Caco-2 (cell line): ENCODE data around the gene TERB1. TPM values are rescaled to one million over a fixed set of nuclear protein-coding genes. Genes with fewer than 3 reads are reported as not detected.

Experiments
- BruUV-seq: library from RNA; stranded (reverse); fragments of 400-500 nt; replicated peaks from 2 replicates; lab custom pipeline; 2021; lab: Mats Ljungman, UMichigan
- CTCF ChIA-PET: fragments of 300-600 bp; sonication (Branson Sonifier 250); formaldehyde crosslinking; loops from one replicate; lab custom pipeline; 2022; ENCODE audit warnings: antibody characterized with exemption; lab: Charles Lee
- POLR2A ChIA-PET: fragments of 300-600 bp; sonication (Branson Sonifier 250); formaldehyde crosslinking; loops from one replicate; lab custom pipeline; 2022; ENCODE audit warnings: antibody characterized with exemption; lab: Charles Lee
- DNase-seq, 2 experiments: peaks; one replicate each; pipeline versions ENCODE4 v3.0.0 to v3.0.0-alpha.2; 2020 to 2022
- H3K27me3 ChIP-seq: replicated peaks from 2 replicates; pipeline ENCODE4 v1.6.0; 2011; ENCODE audit warnings: low read length; ENCODE audit not compliant: control insufficient read depth, insufficient read depth
- H3K36me3 ChIP-seq: 2 replicates; pipeline ENCODE4 v1.5.1; 2011; ENCODE audit warnings: low read length; ENCODE audit not compliant: control insufficient read depth, insufficient read depth
- H3K4me1 ChIP-seq: fragments of 250-450 bp; sonication (Bioruptor Pico); 2 replicates; pipeline ENCODE4 v1.5.1; 2020; ENCODE audit warnings: mild to moderate bottlenecking
- H3K4me3 ChIP-seq: 2 replicates; pipeline ENCODE4 v1.5.1; 2011; ENCODE audit warnings: low read depth, mild to moderate bottlenecking, control low read depth, low read length
- H3K9me3 ChIP-seq: fragments of 250-450 bp; sonication (Bioruptor Pico); 2 replicates; pipeline ENCODE4 v1.5.1; 2020; ENCODE audit warnings: mild to moderate bottlenecking, moderate library complexity
- H3K27ac Mint-ChIP-seq: one replicate; pipeline ENCODE4 v1.8.0; 2022; ENCODE audit warnings: mixed read lengths; ENCODE audit not compliant: unreplicated experiment
- H3K27me3 Mint-ChIP-seq: one replicate; pipeline ENCODE4 v1.8.0; 2022; ENCODE audit warnings: mixed read lengths; ENCODE audit not compliant: insufficient read depth, unreplicated experiment
- H3K36me3 Mint-ChIP-seq: one replicate; pipeline ENCODE4 v1.8.0; 2022; ENCODE audit warnings: mild to moderate bottlenecking, mixed read lengths; ENCODE audit not compliant: insufficient read depth, unreplicated experiment
- H3K4me1 Mint-ChIP-seq: one replicate; pipeline ENCODE4 v1.8.0; 2022; ENCODE audit warnings: low read depth, mixed read lengths; ENCODE audit not compliant: unreplicated experiment
- H3K4me3 Mint-ChIP-seq: one replicate; pipeline ENCODE4 v1.8.0; 2022; ENCODE audit warnings: mild to moderate bottlenecking, moderate library complexity, mixed read lengths; ENCODE audit not compliant: unreplicated experiment
- H3K9me3 Mint-ChIP-seq: one replicate; pipeline ENCODE4 v1.8.0; 2022; ENCODE audit warnings: mixed read lengths; ENCODE audit not compliant: unreplicated experiment
- intact Hi-C: fragments of 100-400 bp; cut with micrococcal nuclease; formaldehyde crosslinking; loops from one replicate; pipeline ENCODE4 v1.10.0; 2022; ENCODE audit not compliant: unreplicated experiment
- total RNA-seq: library from RNA; stranded (reverse); gene quantifications from 2 replicates; pipeline ENCODE4 v1.2.3, GENCODE V29; 2022
- TF ChIP-seq, protein P1 (sequence below), 2 experiments: fragments of 200-600 bp in 1 of 2; IDR thresholded peaks; 1 replicate in 1 of 2; 2 replicates in 1 of 2; pipeline versions ENCODE4 v1.5.1 to v1.8.0; 2011 to 2022; ENCODE audit warnings: antibody characterized with exemption in 1 of 2, control low read depth in 1 of 2, inconsistent platforms in 1 of 2, low read depth in 1 of 2, low read length in 1 of 2, mild to moderate bottlenecking in 1 of 2, moderate library complexity in 1 of 2; ENCODE audit not compliant: insufficient read depth in 1 of 2, severe bottlenecking in 1 of 2, unreplicated experiment in 1 of 2

The TERB1 gene
- total RNA-seq, 1 experiment from 2014 or later = not detected

DNA sequence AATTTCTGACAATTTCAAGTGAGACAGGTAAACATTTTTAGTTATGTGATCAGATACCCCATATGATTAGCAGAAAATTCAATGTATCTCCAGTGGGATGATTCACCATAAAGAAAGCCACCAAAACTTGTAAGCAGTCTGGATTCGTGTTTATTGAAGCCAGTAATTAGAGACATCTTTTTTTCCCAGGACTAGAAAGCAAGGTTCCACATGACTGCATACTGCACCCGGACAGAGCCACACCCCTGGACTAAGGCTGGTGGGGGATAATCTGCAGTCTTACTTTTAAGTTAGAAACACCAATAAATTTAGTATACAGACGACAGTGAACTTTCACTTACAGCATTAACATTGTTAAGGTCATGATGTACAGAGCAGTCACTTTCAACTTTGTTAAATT is 80.6 kb downstream of the TERB1 start:
- intact Hi-C loops = loop anchor here (10.0 kb wide), 1 partner anchor 154 kb away; no protein-coding TSS in a partner anchor
- CTCF ChIA-PET = no interaction called here

DNA sequence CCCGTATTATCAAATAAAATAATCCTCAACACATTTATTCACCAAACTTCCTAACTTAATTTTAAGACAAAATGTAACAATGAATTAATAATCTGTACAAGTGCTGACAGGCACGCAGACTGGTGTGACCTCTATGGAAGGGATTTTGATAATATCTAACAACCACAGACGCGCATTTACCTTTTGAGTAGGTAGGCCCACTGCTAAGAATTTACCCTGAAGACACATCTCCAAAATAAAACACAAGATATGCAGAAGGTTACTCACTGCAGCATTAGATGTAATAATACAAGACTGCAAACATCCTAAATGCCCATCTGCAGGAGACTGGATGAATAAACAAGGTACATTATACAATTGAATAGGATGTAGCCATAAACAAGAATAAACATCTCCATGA is 82.1 kb downstream of the TERB1 start:
- Mint-ChIP-seq H3K4me3 (no peak overlapping the region), H3K36me3 (peaks cover 71% of the 10 kb centered on the region), H3K27ac (no peak overlapping the region), H3K27me3 (no peaks in the 10 kb centered on the region), H3K4me1 (peaks cover 10% of the 10 kb centered on the region), H3K9me3 (no peaks in the 10 kb centered on the region)
- DNase-seq = no peak
- no TSS peak for BruUV-seq
- TF ChIP-seq, protein P1, sequence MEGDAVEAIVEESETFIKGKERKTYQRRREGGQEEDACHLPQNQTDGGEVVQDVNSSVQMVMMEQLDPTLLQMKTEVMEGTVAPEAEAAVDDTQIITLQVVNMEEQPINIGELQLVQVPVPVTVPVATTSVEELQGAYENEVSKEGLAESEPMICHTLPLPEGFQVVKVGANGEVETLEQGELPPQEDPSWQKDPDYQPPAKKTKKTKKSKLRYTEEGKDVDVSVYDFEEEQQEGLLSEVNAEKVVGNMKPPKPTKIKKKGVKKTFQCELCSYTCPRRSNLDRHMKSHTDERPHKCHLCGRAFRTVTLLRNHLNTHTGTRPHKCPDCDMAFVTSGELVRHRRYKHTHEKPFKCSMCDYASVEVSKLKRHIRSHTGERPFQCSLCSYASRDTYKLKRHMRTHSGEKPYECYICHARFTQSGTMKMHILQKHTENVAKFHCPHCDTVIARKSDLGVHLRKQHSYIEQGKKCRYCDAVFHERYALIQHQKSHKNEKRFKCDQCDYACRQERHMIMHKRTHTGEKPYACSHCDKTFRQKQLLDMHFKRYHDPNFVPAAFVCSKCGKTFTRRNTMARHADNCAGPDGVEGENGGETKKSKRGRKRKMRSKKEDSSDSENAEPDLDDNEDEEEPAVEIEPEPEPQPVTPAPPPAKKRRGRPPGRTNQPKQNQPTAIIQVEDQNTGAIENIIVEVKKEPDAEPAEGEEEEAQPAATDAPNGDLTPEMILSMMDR (IDR thresholded peaks at IDR 0.05; ENCODE audit: insufficient read depth in 1 of 2, low read depth in 1 of 2, low read length in 1 of 2, severe bottlenecking in 1 of 2, unreplicated experiment in 1 of 2) = no peak
- Histone ChIP-seq H3K36me3 (peaks cover 3% of the 10 kb centered on the region; the same call in 1 of the 2 replicates), H3K4me1 (peaks cover 21% of the 10 kb centered on the region), H3K9me3 (no peaks in the 10 kb centered on the region), H3K27me3 (no peaks in the 10 kb centered on the region), H3K4me3 (no peak overlapping the region)
- POLR2A ChIA-PET = no interaction called here
- CTCF ChIA-PET = no interaction called here
- intact Hi-C loops = loop anchor here (5.0 kb wide), 1 partner anchor 112 kb away; no protein-coding TSS in a partner anchor

More for the DNA sequence above, 80.6 kb downstream of the TERB1 start:
- no TSS peak for BruUV-seq
- POLR2A ChIA-PET = no interaction called here
- Mint-ChIP-seq H3K27me3 (no peaks in the 10 kb centered on the region), H3K36me3 (peaks cover 71% of the 10 kb centered on the region), H3K4me3 (no peak overlapping the region), H3K4me1 (no peaks in the 10 kb centered on the region), H3K9me3 (no peaks in the 10 kb centered on the region), H3K27ac (no peak overlapping the region)
- Histone ChIP-seq H3K27me3 (no peaks in the 10 kb centered on the region), H3K4me3 (no peak overlapping the region), H3K4me1 (peaks cover 6% of the 10 kb centered on the region), H3K9me3 (no peaks in the 10 kb centered on the region), H3K36me3 (peaks cover 6% of the 10 kb centered on the region)
- no peak for DNase-seq
- TF ChIP-seq, protein P1 (IDR thresholded peaks at IDR 0.05; ENCODE audit: insufficient read depth in 1 of 2, low read depth in 1 of 2, low read length in 1 of 2, severe bottlenecking in 1 of 2, unreplicated experiment in 1 of 2) = no peak

DNA sequence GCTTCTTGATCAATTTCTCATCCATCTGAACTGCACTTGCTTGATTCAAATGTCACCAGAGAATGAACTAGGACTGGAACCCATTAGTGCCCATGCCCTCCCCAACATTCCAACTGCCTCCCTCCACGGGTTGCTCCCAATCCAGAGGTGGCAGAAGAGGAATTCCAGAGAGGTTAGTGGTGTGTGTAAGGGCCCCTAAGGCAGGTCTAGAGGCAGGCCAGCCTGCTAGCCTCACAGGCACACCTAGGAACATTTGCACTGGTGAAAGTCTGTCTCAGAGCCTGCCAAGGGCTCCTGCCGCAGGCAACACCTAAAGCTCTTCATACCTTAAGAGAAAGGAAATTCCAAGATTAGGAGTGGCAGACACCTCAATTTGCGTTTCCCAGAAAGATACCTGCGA is 83.6 kb downstream of the TERB1 start:
- Mint-ChIP-seq H3K4me3 (no peak overlapping the region), H3K4me1 (peaks cover 10% of the 10 kb centered on the region), H3K9me3 (no peaks in the 10 kb centered on the region), H3K27me3 (no peaks in the 10 kb centered on the region), H3K36me3 (peaks cover 71% of the 10 kb centered on the region), H3K27ac (peak overlapping the region; percentile 57)
- Histone ChIP-seq H3K36me3 (0 out of 2 replicates have a peak, but pooled peaks cover 1% of the 10 kb centered on the region), H3K4me3 (no peak overlapping the region), H3K9me3 (no peaks in the 10 kb centered on the region), H3K4me1 (peaks cover 23% of the 10 kb centered on the region), H3K27me3 (no peaks in the 10 kb centered on the region)
- intact Hi-C loops = loop anchor here (1.0 to 5.0 kb wide), 2 partner anchors 11 to 110 kb away; no protein-coding TSS in a partner anchor
- TF ChIP-seq, protein P1 (IDR thresholded peaks at IDR 0.05; ENCODE audit: insufficient read depth in 1 of 2, low read depth in 1 of 2, low read length in 1 of 2, severe bottlenecking in 1 of 2, unreplicated experiment in 1 of 2) = no peak
- ChIA-PET CTCF (interaction anchor here (1.5 kb wide), 1 partner anchor 11 kb away, joined by 3 read pairs; no protein-coding TSS in a partner anchor), POLR2A (no interaction called here)
- no TSS peak for BruUV-seq
- DNase-seq = no peak
